HepG2 (cell line): ENCODE measurements around the gene MSI2. TPM values are rescaled to one million over a fixed set of nuclear protein-coding genes. Genes with fewer than 3 reads are reported as not detected.

ENCODE experiments used
- ATF1 ChIP-seq: IDR thresholded peaks from 2 replicates; pipeline ENCODE4 v1.6.1; 2016; ENCODE audit warnings: mild to moderate bottlenecking, control low read depth
- EP300 ChIP-seq, 3 experiments: sonication (generic) in 1 of 3; formaldehyde crosslinking in 1 of 3; IDR thresholded peaks; 2 replicates each; pipeline versions ENCODE4 v1.5.1 to v1.6.1; 2011 to 2020; ENCODE audit warnings: low read depth in 2 of 3, low read length in 2 of 3, borderline replicate concordance in 1 of 3, improper control_type of control experiment in 1 of 3, mild to moderate bottlenecking in 1 of 3, missing genetic modification reagents in 1 of 3, moderate library complexity in 1 of 3
- HNRNPUL1 ChIP-seq: fragments of 200-400 bp; formaldehyde crosslinking; IDR thresholded peaks from 2 replicates; pipeline ENCODE4 v1.6.1; 2017; ENCODE audit warnings: low read depth, mild to moderate bottlenecking, low read length, moderate library complexity
- IKZF1 ChIP-seq: fragments of 450-650 bp; IDR thresholded peaks from 2 replicates; pipeline ENCODE4 v1.7.1; 2016
- MAFK ChIP-seq, 2 experiments: IDR thresholded peaks in 1 of 2; conservative IDR thresholded peaks in 1 of 2; 2 replicates each; pipeline ENCODE4 v1.6.1; 2011; ENCODE audit warnings: improper control_type of control experiment in 2 of 2, low read length in 2 of 2
- MZF1 ChIP-seq: sonication (generic); formaldehyde crosslinking; IDR thresholded peaks from 2 replicates; pipeline ENCODE4 v1.8.1; 2023; ENCODE audit warnings: mild to moderate bottlenecking, missing genetic modification reagents, borderline replicate concordance
- NFKB2 ChIP-seq: sonication (generic); formaldehyde crosslinking; IDR thresholded peaks from 2 replicates; pipeline ENCODE4 v1.4.0; 2020; ENCODE audit warnings: missing genetic modification reagents, borderline replicate concordance
- RXRB ChIP-seq: IDR thresholded peaks from 2 replicates; pipeline ENCODE4 v1.6.1; 2016; ENCODE audit warnings: borderline replicate concordance, missing genetic modification reagents, missing compliant biosample characterization
- SIX1 ChIP-seq: sonication (generic); formaldehyde crosslinking; IDR thresholded peaks from 2 replicates; pipeline ENCODE4 v1.4.0; 2020; ENCODE audit warnings: missing genetic modification reagents, borderline replicate concordance
- SNAPC2 ChIP-seq: sonication (generic); formaldehyde crosslinking; IDR thresholded peaks from 2 replicates; pipeline ENCODE4 v1.8.1; 2022; ENCODE audit warnings: mild to moderate bottlenecking, missing genetic modification reagents
- TEAD3 ChIP-seq: optimal IDR thresholded peaks from 2 replicates; pipeline ENCODE3; 2016; ENCODE audit warnings: borderline replicate concordance
- XRCC5 ChIP-seq: fragments of 200-400 bp; formaldehyde crosslinking; optimal IDR thresholded peaks from 2 replicates; pipeline ENCODE3; 2017; ENCODE audit warnings: mild to moderate bottlenecking, low read length
- ZFP36L2 ChIP-seq: sonication (generic); formaldehyde crosslinking; IDR thresholded peaks from 2 replicates; pipeline ENCODE4 v1.4.0; 2020; ENCODE audit warnings: missing genetic modification reagents
- ZMYM3 ChIP-seq: sonication (generic); formaldehyde crosslinking; IDR thresholded peaks from 2 replicates; pipeline ENCODE4 v1.5.1; 2020; ENCODE audit warnings: mild to moderate bottlenecking, missing genetic modification reagents
- ZNF614 ChIP-seq: IDR thresholded peaks from 2 replicates; pipeline ENCODE4 v1.6.1; 2018; ENCODE audit warnings: missing biosample characterization, missing genetic modification reagents, inconsistent platforms, borderline replicate concordance
- ZNF652 ChIP-seq: IDR thresholded peaks from 2 replicates; pipeline ENCODE4 v1.6.1; 2016; ENCODE audit warnings: low read depth, borderline replicate concordance
- polyA plus RNA-seq, 8 experiments: library from polyadenylated mRNA; depleted of rRNA in 3 of 8; stranded (reverse) in 7 of 8; unstranded in 1 of 8; fragments of >200 nt; fragmentation: Illumina TruSeq in 4 of 8; extraction: Trizol in 4 of 8; gene quantifications; 2 replicates each; pipeline versions ENCODE4 v1.2.1 to v1.2.3, GENCODE V29; 2011 to 2016; ENCODE audit warnings: low read depth in 4 of 8, missing spikeins in 1 of 8, mixed read lengths in 1 of 8; ENCODE audit not compliant: insufficient read depth in 1 of 8
- total RNA-seq, 5 experiments: library from RNA; depleted of rRNA; stranded (reverse); fragments of >200 nt; fragmentation: Illumina TruSeq; extraction: Trizol; gene quantifications; 2 replicates each; pipeline ENCODE4 v1.2.3, GENCODE V29; 2016; ENCODE audit warnings: low read depth in 1 of 5
- TF ChIP-seq, protein P1 (sequence below): sonication (generic); formaldehyde crosslinking; IDR thresholded peaks from 2 replicates; pipeline ENCODE4 v1.4.0; 2020; ENCODE audit warnings: missing genetic modification reagents, mild to moderate bottlenecking, borderline replicate concordance
- TF ChIP-seq, protein P2 (sequence below): sonication (generic); formaldehyde crosslinking; IDR thresholded peaks from 2 replicates; pipeline ENCODE4 v1.5.1; 2020; ENCODE audit warnings: mild to moderate bottlenecking, missing genetic modification reagents, borderline replicate concordance

Gene MSI2
- total and polyA plus RNA-seq, 2 of the 13 experiments (the other 11 are each of a cell fraction or from before 2014, with no cell fraction given): 77.5 to 78.4 TPM

DNA sequence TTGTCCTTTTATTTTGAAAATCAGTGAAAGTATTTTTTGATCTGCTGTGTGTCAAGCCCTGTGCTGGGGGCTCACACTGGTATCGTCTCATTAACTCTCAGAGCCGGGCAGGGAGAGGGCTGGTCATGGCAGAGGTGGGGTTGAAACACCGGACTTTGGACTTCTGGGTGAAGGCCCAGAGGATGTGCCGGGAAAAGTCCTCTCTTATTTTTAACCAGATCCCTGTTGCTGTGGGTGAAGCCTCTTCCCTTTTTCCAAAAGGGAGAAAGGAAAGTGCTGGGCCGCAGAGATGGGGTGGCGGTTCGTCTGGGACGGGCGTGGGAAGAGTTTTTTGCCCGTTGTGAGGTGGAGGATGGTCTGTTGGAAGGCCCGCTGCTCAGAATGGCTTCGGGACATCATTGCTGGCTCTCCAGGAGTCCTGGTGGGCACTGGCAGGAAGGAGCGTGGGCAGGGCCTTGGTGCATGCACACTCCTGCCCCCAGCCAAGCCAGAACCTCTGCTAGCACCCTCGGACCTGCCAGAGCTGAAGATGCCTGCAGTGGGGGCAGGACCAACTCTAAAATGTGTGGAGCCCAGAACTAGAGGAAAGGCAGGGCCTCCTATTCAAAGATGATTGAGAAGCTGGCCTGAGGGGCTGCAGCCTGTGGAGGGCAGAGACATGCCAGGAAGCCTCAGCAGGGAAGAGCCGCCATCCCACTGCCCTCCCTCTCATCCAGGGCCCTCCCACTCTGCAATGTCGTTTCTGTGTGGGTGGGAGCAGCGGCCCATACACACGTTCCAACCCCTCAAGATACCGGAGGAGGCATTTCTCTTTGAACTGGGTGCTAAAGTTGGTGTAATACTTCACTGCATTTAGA is 275.6 kb downstream of the MSI2 start (continued):
- TF ChIP-seq, protein P1, sequence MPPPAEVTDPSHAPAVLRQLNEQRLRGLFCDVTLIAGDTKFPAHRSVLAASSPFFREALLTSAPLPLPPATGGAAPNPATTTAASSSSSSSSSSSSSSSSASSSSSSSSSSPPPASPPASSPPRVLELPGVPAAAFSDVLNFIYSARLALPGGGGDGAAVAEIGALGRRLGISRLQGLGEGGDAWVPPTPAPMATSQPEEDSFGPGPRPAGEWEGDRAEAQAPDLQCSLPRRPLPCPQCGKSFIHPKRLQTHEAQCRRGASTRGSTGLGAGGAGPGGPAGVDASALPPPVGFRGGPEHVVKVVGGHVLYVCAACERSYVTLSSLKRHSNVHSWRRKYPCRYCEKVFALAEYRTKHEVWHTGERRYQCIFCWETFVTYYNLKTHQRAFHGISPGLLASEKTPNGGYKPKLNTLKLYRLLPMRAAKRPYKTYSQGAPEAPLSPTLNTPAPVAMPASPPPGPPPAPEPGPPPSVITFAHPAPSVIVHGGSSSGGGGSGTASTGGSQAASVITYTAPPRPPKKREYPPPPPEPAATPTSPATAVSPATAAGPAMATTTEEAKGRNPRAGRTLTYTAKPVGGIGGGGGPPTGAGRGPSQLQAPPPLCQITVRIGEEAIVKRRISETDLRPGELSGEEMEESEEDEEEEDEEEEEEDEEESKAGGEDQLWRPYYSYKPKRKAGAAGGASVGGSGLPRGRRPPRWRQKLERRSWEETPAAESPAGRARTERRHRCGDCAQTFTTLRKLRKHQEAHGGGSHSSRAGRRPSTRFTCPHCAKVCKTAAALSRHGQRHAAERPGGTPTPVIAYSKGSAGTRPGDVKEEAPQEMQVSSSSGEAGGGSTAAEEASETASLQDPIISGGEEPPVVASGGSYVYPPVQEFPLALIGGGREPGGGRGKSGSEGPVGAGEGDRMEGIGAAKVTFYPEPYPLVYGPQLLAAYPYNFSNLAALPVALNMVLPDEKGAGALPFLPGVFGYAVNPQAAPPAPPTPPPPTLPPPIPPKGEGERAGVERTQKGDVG (CRISPR knock-in tag): peak; percentile 33; the same call in 1 of the 2 replicates
- peak; percentile 26; the same call in 1 of the 2 replicates for TF ChIP-seq ZNF614 (CRISPR knock-in tag)
- peak; percentile 56; the same call in 1 of the 2 replicates for TF ChIP-seq NFKB2 (CRISPR knock-in tag)
- TF ChIP-seq ZFP36L2: 0 out of 2 replicates have a peak, but pooled peaks have one; percentile 29
- TF ChIP-seq HNRNPUL1: no peak
- TF ChIP-seq RXRB: peak; percentile 43; the same call in 1 of the 2 replicates
- no peak for TF ChIP-seq ATF1 (CRISPR knock-in tag)
- 0 out of 2 replicates have a peak, but pooled peaks have one; percentile 17 for TF ChIP-seq SIX1 (CRISPR knock-in tag)
- TF ChIP-seq IKZF1: no peak
- TF ChIP-seq XRCC5: peak; percentile 26
- TF ChIP-seq, protein P2, sequence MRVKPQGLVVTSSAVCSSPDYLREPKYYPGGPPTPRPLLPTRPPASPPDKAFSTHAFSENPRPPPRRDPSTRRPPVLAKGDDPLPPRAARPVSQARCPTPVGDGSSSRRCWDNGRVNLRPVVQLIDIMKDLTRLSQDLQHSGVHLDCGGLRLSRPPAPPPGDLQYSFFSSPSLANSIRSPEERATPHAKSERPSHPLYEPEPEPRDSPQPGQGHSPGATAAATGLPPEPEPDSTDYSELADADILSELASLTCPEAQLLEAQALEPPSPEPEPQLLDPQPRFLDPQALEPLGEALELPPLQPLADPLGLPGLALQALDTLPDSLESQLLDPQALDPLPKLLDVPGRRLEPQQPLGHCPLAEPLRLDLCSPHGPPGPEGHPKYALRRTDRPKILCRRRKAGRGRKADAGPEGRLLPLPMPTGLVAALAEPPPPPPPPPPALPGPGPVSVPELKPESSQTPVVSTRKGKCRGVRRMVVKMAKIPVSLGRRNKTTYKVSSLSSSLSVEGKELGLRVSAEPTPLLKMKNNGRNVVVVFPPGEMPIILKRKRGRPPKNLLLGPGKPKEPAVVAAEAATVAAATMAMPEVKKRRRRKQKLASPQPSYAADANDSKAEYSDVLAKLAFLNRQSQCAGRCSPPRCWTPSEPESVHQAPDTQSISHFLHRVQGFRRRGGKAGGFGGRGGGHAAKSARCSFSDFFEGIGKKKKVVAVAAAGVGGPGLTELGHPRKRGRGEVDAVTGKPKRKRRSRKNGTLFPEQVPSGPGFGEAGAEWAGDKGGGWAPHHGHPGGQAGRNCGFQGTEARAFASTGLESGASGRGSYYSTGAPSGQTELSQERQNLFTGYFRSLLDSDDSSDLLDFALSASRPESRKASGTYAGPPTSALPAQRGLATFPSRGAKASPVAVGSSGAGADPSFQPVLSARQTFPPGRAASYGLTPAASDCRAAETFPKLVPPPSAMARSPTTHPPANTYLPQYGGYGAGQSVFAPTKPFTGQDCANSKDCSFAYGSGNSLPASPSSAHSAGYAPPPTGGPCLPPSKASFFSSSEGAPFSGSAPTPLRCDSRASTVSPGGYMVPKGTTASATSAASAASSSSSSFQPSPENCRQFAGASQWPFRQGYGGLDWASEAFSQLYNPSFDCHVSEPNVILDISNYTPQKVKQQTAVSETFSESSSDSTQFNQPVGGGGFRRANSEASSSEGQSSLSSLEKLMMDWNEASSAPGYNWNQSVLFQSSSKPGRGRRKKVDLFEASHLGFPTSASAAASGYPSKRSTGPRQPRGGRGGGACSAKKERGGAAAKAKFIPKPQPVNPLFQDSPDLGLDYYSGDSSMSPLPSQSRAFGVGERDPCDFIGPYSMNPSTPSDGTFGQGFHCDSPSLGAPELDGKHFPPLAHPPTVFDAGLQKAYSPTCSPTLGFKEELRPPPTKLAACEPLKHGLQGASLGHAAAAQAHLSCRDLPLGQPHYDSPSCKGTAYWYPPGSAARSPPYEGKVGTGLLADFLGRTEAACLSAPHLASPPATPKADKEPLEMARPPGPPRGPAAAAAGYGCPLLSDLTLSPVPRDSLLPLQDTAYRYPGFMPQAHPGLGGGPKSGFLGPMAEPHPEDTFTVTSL (CRISPR knock-in tag): peak; percentile 51; the same call in 1 of the 2 replicates
- no peak for TF ChIP-seq SNAPC2 (CRISPR knock-in tag)
- TF ChIP-seq ZNF652 (CRISPR knock-in tag): peak; percentile 43; the same call in 1 of the 2 replicates
- TF ChIP-seq EP300 (IDR thresholded peaks at IDR 0.05; ENCODE audit: low read depth in 2 of 2, low read length in 2 of 2): peak in 1 of 2 experiments; percentile 62; a peak in 2 of 4 replicates
- no peak for TF ChIP-seq EP300 (CRISPR knock-in tag; IDR thresholded peaks at IDR 0.05; ENCODE audit: borderline replicate concordance)
- TF ChIP-seq TEAD3 (CRISPR knock-in tag): peak; percentile 37
- TF ChIP-seq MAFK (conservative IDR thresholded peaks at IDR 0.05 in 1 of 2, IDR thresholded peaks at IDR 0.05 in 1 of 2; ENCODE audit: low read length in 2 of 2): no peak
- no peak for TF ChIP-seq MZF1 (CRISPR knock-in tag)
- no peak for TF ChIP-seq ZMYM3
